ENCODE data around the gene THSD8. TPM values are rescaled to one million over a fixed set of nuclear protein-coding genes. Genes with fewer than 3 reads are reported as not detected.
A peak's percentile ranks its signal among the peaks of the same experiment; 100 is the strongest.

The THSD8 gene
- polyA plus RNA-seq, 1 donor from 2014 or later: not detected

DNA sequence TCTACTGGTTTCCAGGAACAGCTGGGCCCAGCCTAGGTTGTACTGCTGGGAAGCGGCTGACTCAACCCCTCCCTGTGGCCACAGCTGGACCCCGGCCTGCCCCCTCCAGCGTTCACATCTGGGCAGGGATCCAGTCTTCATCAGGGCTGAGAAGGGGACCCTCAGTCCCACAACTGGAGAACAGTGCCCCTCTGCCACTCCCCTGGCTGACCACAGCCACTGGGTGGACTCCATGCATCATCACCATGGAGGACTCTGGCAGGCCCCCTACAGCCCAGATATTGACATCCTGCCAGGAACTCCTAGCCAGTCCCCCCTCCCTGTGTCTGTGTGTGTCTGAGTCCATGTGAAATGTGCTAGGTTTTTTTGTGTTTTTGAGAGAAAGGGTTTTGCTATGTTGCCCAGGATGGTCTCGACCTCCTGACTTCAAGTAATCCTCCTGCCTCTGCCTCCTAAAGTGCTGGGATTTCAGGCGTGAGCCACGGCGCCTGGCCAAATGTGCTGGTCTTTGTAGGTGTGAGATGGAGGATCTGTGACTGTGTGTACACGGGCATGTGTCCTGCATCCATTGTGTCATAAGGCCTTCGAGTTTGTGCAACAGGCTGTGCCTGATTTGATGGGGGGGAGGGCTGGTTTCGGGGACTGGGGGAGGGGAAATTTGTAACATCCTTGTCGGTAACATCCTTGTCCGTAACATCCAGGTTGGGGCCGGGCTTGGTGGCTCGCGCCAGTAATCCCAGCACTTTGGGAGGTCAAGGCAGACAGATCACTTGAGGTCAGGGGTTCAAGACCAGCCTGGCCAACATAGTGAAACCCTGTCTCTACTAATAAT lies 22.5 kb upstream of the THSD8 start:
- H3K4me3 ChIP-seq (ENCODE audit: low read length): no peak overlapping the region
- no peaks in the 10 kb centered on the region for H4K20me1 ChIP-seq (ENCODE audit: insufficient read depth)
- no peaks in the 10 kb centered on the region for H3K27me3 ChIP-seq (ENCODE audit: insufficient read depth, low read depth, low read length)
- H3K9me3 ChIP-seq (ENCODE audit: low read length): no peaks in the 10 kb centered on the region
- H3F3A ChIP-seq (ENCODE audit: insufficient read depth, low read length, poor library complexity, severe bottlenecking): no peaks in the 10 kb centered on the region
- H3K9me2 ChIP-seq (ENCODE audit: insufficient read depth, low read length): no peaks in the 10 kb centered on the region
- H3K4me2 ChIP-seq (ENCODE audit: low read length): no peak overlapping the region
- H2AFZ ChIP-seq (ENCODE audit: low read depth, low read length): no peak overlapping the region
- TF ChIP-seq MXI1 (conservative IDR thresholded peaks at IDR 0.05; ENCODE audit: poor library complexity, severe bottlenecking) (no peak), EP300 (conservative IDR thresholded peaks at IDR 0.05; ENCODE audit: poor library complexity, severe bottlenecking) (no peak), EZH2 (IDR thresholded peaks at IDR 0.05; ENCODE audit: borderline replicate concordance, insufficient read depth, low read length, poor library complexity, severe bottlenecking) (no peak), TAF1 (IDR thresholded peaks at IDR 0.05; ENCODE audit: low read depth) (no peak), POLR2AphosphoS5 (IDR thresholded peaks at IDR 0.05) (no peak), RAD21 (conservative IDR thresholded peaks at IDR 0.05) (no peak), SMC3 (conservative IDR thresholded peaks at IDR 0.05; ENCODE audit: poor library complexity) (no peak)
- TF ChIP-seq, protein P1, sequence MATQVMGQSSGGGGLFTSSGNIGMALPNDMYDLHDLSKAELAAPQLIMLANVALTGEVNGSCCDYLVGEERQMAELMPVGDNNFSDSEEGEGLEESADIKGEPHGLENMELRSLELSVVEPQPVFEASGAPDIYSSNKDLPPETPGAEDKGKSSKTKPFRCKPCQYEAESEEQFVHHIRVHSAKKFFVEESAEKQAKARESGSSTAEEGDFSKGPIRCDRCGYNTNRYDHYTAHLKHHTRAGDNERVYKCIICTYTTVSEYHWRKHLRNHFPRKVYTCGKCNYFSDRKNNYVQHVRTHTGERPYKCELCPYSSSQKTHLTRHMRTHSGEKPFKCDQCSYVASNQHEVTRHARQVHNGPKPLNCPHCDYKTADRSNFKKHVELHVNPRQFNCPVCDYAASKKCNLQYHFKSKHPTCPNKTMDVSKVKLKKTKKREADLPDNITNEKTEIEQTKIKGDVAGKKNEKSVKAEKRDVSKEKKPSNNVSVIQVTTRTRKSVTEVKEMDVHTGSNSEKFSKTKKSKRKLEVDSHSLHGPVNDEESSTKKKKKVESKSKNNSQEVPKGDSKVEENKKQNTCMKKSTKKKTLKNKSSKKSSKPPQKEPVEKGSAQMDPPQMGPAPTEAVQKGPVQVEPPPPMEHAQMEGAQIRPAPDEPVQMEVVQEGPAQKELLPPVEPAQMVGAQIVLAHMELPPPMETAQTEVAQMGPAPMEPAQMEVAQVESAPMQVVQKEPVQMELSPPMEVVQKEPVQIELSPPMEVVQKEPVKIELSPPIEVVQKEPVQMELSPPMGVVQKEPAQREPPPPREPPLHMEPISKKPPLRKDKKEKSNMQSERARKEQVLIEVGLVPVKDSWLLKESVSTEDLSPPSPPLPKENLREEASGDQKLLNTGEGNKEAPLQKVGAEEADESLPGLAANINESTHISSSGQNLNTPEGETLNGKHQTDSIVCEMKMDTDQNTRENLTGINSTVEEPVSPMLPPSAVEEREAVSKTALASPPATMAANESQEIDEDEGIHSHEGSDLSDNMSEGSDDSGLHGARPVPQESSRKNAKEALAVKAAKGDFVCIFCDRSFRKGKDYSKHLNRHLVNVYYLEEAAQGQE (IDR thresholded peaks at IDR 0.05; ENCODE audit: borderline replicate concordance): no peak
- TF ChIP-seq, protein P2, sequence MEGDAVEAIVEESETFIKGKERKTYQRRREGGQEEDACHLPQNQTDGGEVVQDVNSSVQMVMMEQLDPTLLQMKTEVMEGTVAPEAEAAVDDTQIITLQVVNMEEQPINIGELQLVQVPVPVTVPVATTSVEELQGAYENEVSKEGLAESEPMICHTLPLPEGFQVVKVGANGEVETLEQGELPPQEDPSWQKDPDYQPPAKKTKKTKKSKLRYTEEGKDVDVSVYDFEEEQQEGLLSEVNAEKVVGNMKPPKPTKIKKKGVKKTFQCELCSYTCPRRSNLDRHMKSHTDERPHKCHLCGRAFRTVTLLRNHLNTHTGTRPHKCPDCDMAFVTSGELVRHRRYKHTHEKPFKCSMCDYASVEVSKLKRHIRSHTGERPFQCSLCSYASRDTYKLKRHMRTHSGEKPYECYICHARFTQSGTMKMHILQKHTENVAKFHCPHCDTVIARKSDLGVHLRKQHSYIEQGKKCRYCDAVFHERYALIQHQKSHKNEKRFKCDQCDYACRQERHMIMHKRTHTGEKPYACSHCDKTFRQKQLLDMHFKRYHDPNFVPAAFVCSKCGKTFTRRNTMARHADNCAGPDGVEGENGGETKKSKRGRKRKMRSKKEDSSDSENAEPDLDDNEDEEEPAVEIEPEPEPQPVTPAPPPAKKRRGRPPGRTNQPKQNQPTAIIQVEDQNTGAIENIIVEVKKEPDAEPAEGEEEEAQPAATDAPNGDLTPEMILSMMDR (IDR thresholded peaks at IDR 0.05; ENCODE audit: poor library complexity, severe bottlenecking): no peak
- no peak overlapping the region for H3K9ac ChIP-seq (ENCODE audit: low read length)
- H3K27ac ChIP-seq (ENCODE audit: low read length): no peak overlapping the region
- H3K36me3 ChIP-seq (ENCODE audit: insufficient read depth, low read length): no peaks in the 10 kb centered on the region
- H3K79me2 ChIP-seq (replicated peaks; ENCODE audit: insufficient read depth, low read length): no peaks in the 10 kb centered on the region

DNA sequence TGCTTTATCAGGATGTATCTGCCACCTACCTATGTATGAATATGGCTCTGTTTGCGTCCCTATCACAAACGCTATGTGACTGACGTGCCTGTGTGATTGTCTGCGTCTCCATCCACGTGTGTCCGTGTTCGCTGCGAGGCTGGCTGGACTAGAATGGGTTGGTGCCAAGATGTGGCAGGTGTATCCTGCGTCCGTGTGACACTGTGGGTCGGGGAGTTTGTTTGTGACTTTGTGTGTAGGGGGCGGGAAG lies 19.8 kb upstream of the THSD8 start:
- no peaks in the 10 kb centered on the region for H3K79me2 ChIP-seq (replicated peaks; ENCODE audit: insufficient read depth, low read length)
- H3F3A ChIP-seq (ENCODE audit: insufficient read depth, low read length, poor library complexity, severe bottlenecking): no peaks in the 10 kb centered on the region
- H3K9me3 ChIP-seq (ENCODE audit: low read length): no peaks in the 10 kb centered on the region
- no peak for TF ChIP-seq RAD21 (conservative IDR thresholded peaks at IDR 0.05)
- TF ChIP-seq, protein P1 (IDR thresholded peaks at IDR 0.05; ENCODE audit: borderline replicate concordance): no peak
- TF ChIP-seq SMC3 (conservative IDR thresholded peaks at IDR 0.05; ENCODE audit: poor library complexity): no peak
- TF ChIP-seq, protein P2 (IDR thresholded peaks at IDR 0.05; ENCODE audit: poor library complexity, severe bottlenecking): no peak
- H3K9me2 ChIP-seq (ENCODE audit: insufficient read depth, low read length): no peaks in the 10 kb centered on the region
- H3K27ac ChIP-seq (ENCODE audit: low read length): peak overlapping the region; percentile 70
- peak overlapping the region; percentile 75 for H3K4me3 ChIP-seq (ENCODE audit: low read length)
- peak overlapping the region; percentile 31 for H2AFZ ChIP-seq (ENCODE audit: low read depth, low read length)
- no peak overlapping the region for H3K4me2 ChIP-seq (ENCODE audit: low read length)
- no peaks in the 10 kb centered on the region for H3K27me3 ChIP-seq (ENCODE audit: insufficient read depth, low read depth, low read length)
- no peaks in the 10 kb centered on the region for H3K36me3 ChIP-seq (ENCODE audit: insufficient read depth, low read length)
- no peaks in the 10 kb centered on the region for H4K20me1 ChIP-seq (ENCODE audit: insufficient read depth)
- peak overlapping the region; percentile 85 for H3K9ac ChIP-seq (ENCODE audit: low read length)
